Measurements from ENCODE around the gene RGL1.

GRCh38 chr1:183783342-183783741 is 21.6 kb upstream of the RGL1 start:
- TF ChIP-seq CTCF (IDR thresholded peaks at IDR 0.05 in 4 of 5, conservative IDR thresholded peaks at IDR 0.05 in 1 of 5): no peak
- TF ChIP-seq POLR2A (IDR thresholded peaks at IDR 0.05): no peak
